Choroid plexus epithelial cell (primary cell): ENCODE data around the gene IFITM10.

Source experiments
- DNase-seq: peaks from one replicate; pipeline ENCODE4 v3.0.0-alpha.2; 2010; ENCODE audit warnings: low read depth
- H3K4me3 ChIP-seq: 2 replicates; pipeline ENCODE4 v1.5.1; 2011; ENCODE audit warnings: low read depth, mild to moderate bottlenecking, control low read depth, low read length, moderate library complexity
- TF ChIP-seq, protein P1 (sequence below): conservative IDR thresholded peaks from 2 replicates; pipeline ENCODE4 v1.5.1; 2011; ENCODE audit warnings: low read depth, mild to moderate bottlenecking, control low read depth, inconsistent platforms, low read length, moderate library complexity

Gene IFITM10

DNA sequence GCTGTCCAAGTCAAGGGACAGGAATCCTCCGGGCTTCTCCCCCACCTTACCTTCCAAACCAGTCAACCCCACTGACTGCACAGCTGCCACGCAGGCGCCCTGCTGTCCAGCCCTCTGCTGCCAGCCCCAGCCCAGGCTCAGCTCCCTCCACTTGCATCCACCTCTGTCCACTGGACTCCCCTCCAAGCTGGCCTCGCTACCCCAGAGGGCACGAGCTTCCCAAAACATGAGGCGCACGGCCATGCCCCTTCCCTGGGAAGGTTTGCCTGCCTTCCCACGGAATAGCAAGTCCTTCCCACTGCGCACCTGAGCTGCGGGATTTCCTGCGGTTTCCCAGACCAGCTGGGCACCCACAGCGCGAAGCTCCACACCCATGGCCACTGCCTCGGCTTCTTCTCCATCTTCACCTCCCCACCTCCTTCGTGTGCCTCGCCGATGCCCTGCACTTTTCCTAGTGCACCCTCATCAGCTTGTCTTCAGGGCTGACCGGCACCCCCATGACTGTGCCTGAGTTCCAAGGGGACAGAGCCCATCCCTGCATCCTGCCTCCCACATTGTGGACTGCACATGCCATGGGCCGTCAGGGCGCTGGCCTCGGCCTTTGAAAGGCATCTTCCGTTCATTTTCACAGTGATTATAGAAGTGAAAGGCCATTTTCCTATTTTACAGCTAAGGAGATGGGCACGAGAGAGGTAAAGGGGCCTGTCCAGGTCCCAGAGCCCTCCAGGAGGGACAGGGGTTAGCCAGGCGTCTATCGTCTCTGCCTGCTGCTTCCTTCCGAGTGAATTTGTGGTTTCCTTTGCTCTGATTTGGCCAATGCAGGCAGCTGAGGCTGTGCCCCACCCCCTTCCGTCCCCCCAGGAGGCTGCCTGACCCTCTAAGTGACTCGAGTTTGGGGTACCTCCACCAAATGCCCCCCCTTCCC lies 16.4 kb downstream of the IFITM10 start:
- no peak for DNase-seq
- TF ChIP-seq, protein P1, sequence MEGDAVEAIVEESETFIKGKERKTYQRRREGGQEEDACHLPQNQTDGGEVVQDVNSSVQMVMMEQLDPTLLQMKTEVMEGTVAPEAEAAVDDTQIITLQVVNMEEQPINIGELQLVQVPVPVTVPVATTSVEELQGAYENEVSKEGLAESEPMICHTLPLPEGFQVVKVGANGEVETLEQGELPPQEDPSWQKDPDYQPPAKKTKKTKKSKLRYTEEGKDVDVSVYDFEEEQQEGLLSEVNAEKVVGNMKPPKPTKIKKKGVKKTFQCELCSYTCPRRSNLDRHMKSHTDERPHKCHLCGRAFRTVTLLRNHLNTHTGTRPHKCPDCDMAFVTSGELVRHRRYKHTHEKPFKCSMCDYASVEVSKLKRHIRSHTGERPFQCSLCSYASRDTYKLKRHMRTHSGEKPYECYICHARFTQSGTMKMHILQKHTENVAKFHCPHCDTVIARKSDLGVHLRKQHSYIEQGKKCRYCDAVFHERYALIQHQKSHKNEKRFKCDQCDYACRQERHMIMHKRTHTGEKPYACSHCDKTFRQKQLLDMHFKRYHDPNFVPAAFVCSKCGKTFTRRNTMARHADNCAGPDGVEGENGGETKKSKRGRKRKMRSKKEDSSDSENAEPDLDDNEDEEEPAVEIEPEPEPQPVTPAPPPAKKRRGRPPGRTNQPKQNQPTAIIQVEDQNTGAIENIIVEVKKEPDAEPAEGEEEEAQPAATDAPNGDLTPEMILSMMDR: no peak
- H3K4me3 ChIP-seq: no peak overlapping the region

DNA sequence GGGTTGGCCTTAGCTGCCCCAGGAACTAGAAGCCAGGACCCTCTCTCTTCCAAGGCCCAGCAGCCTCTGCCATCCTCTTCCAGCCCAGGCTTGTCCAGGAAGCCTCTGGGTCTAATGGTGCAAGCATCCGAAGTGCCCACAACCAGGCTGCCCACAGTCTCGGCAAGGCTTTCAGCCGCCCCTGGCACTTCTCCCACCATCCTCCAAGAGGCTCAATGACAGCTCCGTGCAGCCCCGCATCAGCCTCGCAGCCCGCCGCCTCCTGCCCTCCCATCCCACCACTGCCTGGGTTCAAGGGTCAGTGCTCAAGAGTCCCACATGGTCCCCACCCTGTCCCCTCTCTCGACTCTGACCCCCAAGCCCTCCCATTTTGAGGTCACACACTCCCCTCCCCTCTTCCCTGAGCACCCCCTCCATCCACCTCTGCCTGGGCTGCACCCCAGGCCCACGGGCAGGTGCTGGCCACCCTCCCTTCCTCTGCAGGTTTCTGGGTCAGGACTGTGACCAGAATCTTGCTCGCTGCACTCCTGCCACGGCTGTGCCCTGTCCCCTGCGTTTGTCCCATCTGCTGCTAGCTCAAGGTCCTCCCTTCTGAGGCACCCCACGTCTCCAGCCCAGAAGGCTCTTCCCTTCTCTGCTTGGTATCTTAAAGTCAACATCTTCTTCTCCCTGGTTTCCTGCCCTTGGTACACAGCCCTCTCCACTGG lies 17.2 kb downstream of the IFITM10 start:
- no peak overlapping the region for H3K4me3 ChIP-seq
- TF ChIP-seq, protein P1: no peak
- no peak for DNase-seq

DNA sequence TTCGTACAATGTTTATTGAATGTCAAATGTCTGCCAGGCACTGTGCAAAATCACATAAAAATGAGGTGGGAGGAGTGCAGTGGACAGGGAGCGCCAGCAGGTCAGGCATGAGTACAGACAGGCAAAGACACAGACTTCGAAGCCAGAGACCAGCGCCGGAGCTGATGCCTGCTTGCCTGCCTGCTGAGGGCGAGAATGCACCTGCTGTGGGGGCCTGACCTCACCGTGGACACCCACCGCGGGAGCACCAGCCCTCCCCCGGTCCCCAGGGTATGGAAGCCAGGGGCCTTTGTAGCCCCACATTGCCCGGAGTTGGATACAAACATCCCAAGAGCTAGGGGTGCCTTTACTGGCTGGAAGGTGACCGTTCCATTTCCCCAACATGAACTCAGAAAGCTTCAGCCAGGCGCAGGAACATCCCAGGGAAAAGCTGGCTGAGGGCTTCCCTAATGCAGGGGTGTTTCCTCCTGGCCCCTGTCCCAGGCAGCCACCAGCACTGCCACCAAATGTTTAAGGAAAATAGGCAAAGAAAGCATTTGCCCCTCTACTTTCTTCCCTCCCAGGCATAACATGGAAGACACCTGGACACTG lies 17.9 kb downstream of the IFITM10 start:
- H3K4me3 ChIP-seq: no peak overlapping the region
- DNase-seq: no peak

DNA sequence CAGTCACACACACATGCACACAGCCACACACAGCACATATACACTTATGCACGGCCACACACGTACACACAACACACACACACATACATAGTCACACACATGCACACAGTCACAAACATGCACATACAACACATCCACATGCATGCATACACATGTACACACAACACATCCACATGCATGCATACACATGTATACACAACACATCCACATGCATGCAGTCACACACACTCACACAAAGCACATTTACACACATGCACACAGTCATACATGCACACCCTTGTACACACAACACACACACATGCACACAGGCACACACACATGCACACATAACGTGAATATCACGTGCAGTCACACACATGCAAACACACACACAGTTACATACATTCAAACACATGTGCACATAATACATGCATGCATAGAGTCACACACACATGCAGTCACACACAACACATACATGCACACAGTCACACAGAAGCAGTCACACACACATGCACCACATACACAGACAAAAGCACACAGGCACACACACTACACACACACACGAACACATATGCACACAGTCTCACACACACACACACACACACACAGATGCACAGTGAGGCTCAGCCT lies 18.8 kb downstream of the IFITM10 start:
- no peak for DNase-seq
- TF ChIP-seq, protein P1: no peak

More for the DNA sequence above, 17.9 kb downstream of the IFITM10 start:
- TF ChIP-seq, protein P1: no peak

DNA sequence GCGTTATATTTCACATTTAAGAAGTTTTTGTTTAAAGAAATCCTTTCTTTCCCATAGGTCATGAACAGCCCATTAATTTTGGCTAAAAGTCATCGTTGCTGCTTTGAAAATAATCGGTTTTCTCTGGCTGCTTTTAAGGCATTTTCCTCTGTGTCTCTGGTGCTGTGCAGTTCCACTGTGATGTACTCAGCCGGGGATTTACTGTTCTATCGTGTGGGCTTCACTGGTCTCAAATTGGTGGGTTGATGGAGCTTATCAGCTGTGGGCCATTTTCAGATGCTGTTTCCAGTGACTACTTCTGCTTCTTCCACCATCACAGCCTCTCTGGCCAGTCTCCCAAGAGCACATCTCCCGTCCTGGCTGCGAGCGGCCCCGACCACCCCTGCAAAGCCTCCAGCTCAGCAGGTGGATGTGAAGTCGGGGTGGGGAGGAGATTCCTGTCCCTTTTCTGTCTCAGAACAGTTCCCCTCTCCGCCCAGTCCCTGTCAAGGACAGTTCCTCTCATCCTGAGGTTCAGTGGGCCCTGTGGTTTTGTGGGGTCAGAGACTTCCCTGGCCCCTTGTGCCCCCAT lies 20.3 kb downstream of the IFITM10 start:
- TF ChIP-seq, protein P1: no peak
- DNase-seq: no peak
- H3K4me3 ChIP-seq: no peak overlapping the region

More for the DNA sequence above, 18.8 kb downstream of the IFITM10 start:
- H3K4me3 ChIP-seq: no peak overlapping the region

DNA sequence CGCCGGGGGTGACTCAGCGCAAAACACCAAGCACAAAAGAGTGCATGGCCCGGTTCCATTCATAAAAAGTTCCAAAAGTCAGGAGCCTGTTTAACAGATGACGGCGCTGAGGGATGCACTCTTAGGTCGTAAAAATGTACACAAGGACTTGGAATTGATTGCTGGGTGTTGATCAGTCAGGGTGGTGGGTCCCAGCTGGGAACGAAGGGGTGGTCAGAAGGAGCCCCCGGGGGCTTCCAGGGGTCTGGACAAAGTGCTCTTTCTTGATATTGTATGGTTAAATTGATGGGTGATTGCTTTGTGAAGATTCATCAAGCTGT lies 20.7 kb downstream of the IFITM10 start:
- H3K4me3 ChIP-seq: no peak overlapping the region
- TF ChIP-seq, protein P1: no peak
- no peak for DNase-seq
